Vagina (tissue), 2 donors: ENCODE results near the gene ANKRD49. TPM values are rescaled to one million over a fixed set of nuclear protein-coding genes. Genes with fewer than 3 reads are reported as not detected.

ENCODE experiments used
- DNase-seq, 2 donors: peaks; one replicate each; pipeline ENCODE4 v3.0.0-alpha.2; 2017; ENCODE audit errors: extremely low spot score in 2 of 2
- H3K27ac ChIP-seq: fragments of 200-600 bp; sonication (generic); one replicate; pipeline ENCODE4 v1.5.1; 2019
- H3K27me3 ChIP-seq: fragments of 200-600 bp; sonication (generic); one replicate; pipeline ENCODE4 v1.5.1; 2019
- H3K36me3 ChIP-seq, 2 donors: fragments of 200-600 bp; sonication (generic); one replicate each; pipeline ENCODE4 v1.5.1; 2017 to 2019
- H3K4me1 ChIP-seq: fragments of 200-600 bp; sonication (generic); one replicate; pipeline ENCODE4 v1.5.1; 2019
- H3K4me3 ChIP-seq, 2 donors: fragments of 200-600 bp; sonication (generic); 1 replicate in 1 of 2; 2 replicates in 1 of 2; pipeline ENCODE4 v1.5.1; 2016 to 2019
- H3K9me3 ChIP-seq: fragments of 200-600 bp; sonication (generic); one replicate; pipeline ENCODE4 v1.5.1; 2019
- POLR2A ChIP-seq, 2 donors: fragments of 450-650 bp; IDR thresholded peaks; one replicate each; pipeline ENCODE4 v1.6.1; 2017; ENCODE audit warnings: antibody characterized with exemption in 2 of 2, mild to moderate bottlenecking in 2 of 2, moderate library complexity in 2 of 2
- POLR2AphosphoS5 ChIP-seq, 2 donors: sonication (generic); formaldehyde crosslinking; IDR thresholded peaks; one replicate each; pipeline ENCODE4 v1.9.0; 2017; ENCODE audit warnings: antibody characterized with exemption in 2 of 2, mild to moderate bottlenecking in 2 of 2, low read depth in 1 of 2; ENCODE audit not compliant: insufficient read depth in 1 of 2
- intact Hi-C: fragments of 100-400 bp; cut with DNase I; formaldehyde crosslinking; loops from one replicate; pipeline ENCODE4 v1.15.1; 2023
- total RNA-seq: library from RNA; depleted of rRNA; stranded (reverse); fragments of >200 nt; gene quantifications from one replicate; pipeline ENCODE4 v1.2.3, GENCODE V29; 2016
- TF ChIP-seq, protein P1 (sequence below), 3 experiments: fragments of 450-650 bp in 2 of 3; fragments of 200-600 bp in 1 of 3; sonication (generic) in 1 of 3; IDR thresholded peaks; one replicate each; pipeline ENCODE4 v1.5.1; 2017 to 2019; ENCODE audit warnings: antibody characterized with exemption in 3 of 3, mild to moderate bottlenecking in 2 of 3, moderate library complexity in 2 of 3

ANKRD49 gene
- total RNA-seq, 1 donor from 2014 or later = 12.5 TPM

DNA sequence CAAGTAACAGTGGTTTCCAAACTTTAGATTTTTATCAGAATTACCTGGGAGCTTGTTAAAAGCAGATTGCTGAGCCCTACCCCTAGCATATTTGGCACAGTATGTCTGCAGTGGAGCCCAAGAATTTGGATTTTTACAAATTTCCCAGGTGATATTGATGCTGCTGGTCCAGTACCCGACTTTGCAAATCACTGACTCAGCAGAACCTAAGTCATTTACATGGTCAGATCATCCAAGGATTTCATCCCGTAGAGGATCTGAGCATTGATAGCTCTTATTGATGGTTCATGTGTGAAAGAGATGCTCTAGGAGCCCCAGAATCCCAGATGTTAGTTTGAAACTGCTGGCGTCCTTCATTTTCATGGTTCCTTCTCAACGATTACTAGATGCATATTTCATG lies 24.5 kb downstream of the ANKRD49 start:
- TF ChIP-seq, protein P1, sequence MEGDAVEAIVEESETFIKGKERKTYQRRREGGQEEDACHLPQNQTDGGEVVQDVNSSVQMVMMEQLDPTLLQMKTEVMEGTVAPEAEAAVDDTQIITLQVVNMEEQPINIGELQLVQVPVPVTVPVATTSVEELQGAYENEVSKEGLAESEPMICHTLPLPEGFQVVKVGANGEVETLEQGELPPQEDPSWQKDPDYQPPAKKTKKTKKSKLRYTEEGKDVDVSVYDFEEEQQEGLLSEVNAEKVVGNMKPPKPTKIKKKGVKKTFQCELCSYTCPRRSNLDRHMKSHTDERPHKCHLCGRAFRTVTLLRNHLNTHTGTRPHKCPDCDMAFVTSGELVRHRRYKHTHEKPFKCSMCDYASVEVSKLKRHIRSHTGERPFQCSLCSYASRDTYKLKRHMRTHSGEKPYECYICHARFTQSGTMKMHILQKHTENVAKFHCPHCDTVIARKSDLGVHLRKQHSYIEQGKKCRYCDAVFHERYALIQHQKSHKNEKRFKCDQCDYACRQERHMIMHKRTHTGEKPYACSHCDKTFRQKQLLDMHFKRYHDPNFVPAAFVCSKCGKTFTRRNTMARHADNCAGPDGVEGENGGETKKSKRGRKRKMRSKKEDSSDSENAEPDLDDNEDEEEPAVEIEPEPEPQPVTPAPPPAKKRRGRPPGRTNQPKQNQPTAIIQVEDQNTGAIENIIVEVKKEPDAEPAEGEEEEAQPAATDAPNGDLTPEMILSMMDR (IDR thresholded peaks at IDR 0.05) = no peak
- TF ChIP-seq POLR2A (IDR thresholded peaks at IDR 0.05) = no peak
- TF ChIP-seq POLR2AphosphoS5 (IDR thresholded peaks at IDR 0.05; ENCODE audit: insufficient read depth in 1 of 2, low read depth in 1 of 2) = no peak
- Histone ChIP-seq H3K36me3 (no peaks in the 10 kb centered on the region), H3K27ac (no peak overlapping the region), H3K4me3 (no peak overlapping the region), H3K27me3 (no peaks in the 10 kb centered on the region), H3K4me1 (no peaks in the 10 kb centered on the region), H3K9me3 (no peaks in the 10 kb centered on the region)
- intact Hi-C loops = loop anchor here (10.0 kb wide), 1 partner anchor 67 kb away; no protein-coding TSS in a partner anchor
- DNase-seq = no peak

DNA sequence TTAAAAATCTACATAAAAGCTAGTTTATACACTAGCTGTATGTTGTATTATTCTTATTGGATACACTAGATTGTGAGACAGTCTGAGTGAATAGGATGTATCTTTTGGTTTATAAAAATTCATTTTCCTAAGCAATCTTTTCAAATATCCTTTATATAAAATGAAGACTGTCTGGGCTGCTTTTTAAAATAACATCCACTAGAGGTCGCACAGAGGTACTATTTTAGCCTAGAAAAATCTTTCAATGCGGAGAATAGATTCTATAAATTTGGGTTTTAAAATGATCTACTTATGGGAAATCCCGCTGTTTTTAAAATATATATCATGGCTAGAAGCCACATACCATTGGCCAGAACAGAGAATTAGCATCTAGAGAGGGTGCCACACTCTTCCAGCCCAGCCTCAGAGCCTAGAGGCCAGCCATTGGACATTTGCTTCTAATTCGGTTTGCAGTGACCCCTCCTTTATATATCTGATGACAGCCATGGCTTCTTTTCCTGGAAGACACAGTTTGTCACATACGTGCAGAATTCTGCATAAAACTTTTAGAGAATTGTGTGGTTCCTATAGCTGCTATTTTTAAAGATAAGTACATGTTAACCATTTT lies 25.8 kb downstream of the ANKRD49 start:
- no peaks in the 10 kb centered on the region for H3K27me3 ChIP-seq
- no peak for DNase-seq
- H3K4me1 ChIP-seq = no peaks in the 10 kb centered on the region
- TF ChIP-seq, protein P1 (IDR thresholded peaks at IDR 0.05) = peak in 2 of 3 experiments; percentile 37 to 62
- peak in 1 of 2 donors; percentile 31 for TF ChIP-seq POLR2AphosphoS5 (IDR thresholded peaks at IDR 0.05; ENCODE audit: insufficient read depth in 1 of 2, low read depth in 1 of 2)
- no peak for TF ChIP-seq POLR2A (IDR thresholded peaks at IDR 0.05)
- no peak overlapping the region for H3K4me3 ChIP-seq
- no peaks in the 10 kb centered on the region for H3K9me3 ChIP-seq
- intact Hi-C loops = loop anchor here (10.0 kb wide), 1 partner anchor 65 kb away; no protein-coding TSS in a partner anchor
- no peak overlapping the region for H3K27ac ChIP-seq
- H3K36me3 ChIP-seq = no peaks in the 10 kb centered on the region

DNA sequence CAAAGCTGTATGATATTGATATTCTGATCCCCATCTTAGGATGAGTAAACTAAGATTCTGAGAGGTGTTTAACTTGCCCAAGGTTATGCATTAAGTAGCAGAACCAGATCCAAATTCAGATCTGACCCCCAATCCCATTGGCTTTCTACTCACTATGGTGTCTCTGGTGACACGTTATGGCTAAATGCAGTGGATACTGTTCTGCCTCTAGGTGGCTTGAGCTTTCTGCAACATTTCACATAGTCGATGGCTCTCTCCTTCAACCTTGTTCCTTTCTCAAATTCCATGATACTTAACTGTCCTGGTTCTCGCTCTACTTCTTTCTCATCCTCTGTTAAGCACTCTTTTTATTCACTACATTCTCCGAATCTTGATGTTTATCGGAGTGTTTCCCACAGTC lies 27.9 kb downstream of the ANKRD49 start:
- Histone ChIP-seq H3K27ac (no peak overlapping the region), H3K4me3 (no peak overlapping the region), H3K36me3 (no peaks in the 10 kb centered on the region), H3K27me3 (no peaks in the 10 kb centered on the region), H3K4me1 (no peaks in the 10 kb centered on the region), H3K9me3 (no peaks in the 10 kb centered on the region)
- TF ChIP-seq, protein P1 (IDR thresholded peaks at IDR 0.05) = no peak
- no peak for TF ChIP-seq POLR2AphosphoS5 (IDR thresholded peaks at IDR 0.05; ENCODE audit: insufficient read depth in 1 of 2, low read depth in 1 of 2)
- no peak for TF ChIP-seq POLR2A (IDR thresholded peaks at IDR 0.05)
- no peak for DNase-seq
- intact Hi-C loops = no loop called here

DNA sequence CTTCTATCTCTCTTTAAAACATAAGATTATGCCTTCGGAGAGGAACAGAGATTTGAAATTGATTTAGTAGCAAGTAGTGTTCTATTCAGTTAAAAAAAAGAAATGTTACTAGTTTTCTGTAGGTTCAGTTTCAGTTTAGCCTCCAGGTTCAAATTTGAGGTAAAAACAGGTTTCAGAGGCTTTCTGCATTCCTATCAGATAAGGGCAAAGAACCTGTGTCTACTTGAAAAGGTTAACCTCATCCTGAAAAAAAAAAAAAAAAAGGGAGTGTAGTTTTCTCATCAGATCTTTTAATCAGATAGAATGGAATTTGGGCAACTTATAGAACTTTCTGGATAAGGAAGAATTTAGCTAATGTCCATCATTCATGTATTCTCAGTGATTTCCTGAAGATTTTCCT lies 30.6 kb downstream of the ANKRD49 start:
- DNase-seq = no peak
- Histone ChIP-seq H3K4me1 (no peaks in the 10 kb centered on the region), H3K27me3 (no peaks in the 10 kb centered on the region), H3K4me3 (no peak overlapping the region), H3K36me3 (no peaks in the 10 kb centered on the region), H3K9me3 (no peaks in the 10 kb centered on the region), H3K27ac (no peak overlapping the region)
- TF ChIP-seq POLR2AphosphoS5 (IDR thresholded peaks at IDR 0.05; ENCODE audit: insufficient read depth in 1 of 2, low read depth in 1 of 2) (no peak), POLR2A (IDR thresholded peaks at IDR 0.05) (no peak)
- TF ChIP-seq, protein P1 (IDR thresholded peaks at IDR 0.05) = no peak
- intact Hi-C loops = no loop called here

DNA sequence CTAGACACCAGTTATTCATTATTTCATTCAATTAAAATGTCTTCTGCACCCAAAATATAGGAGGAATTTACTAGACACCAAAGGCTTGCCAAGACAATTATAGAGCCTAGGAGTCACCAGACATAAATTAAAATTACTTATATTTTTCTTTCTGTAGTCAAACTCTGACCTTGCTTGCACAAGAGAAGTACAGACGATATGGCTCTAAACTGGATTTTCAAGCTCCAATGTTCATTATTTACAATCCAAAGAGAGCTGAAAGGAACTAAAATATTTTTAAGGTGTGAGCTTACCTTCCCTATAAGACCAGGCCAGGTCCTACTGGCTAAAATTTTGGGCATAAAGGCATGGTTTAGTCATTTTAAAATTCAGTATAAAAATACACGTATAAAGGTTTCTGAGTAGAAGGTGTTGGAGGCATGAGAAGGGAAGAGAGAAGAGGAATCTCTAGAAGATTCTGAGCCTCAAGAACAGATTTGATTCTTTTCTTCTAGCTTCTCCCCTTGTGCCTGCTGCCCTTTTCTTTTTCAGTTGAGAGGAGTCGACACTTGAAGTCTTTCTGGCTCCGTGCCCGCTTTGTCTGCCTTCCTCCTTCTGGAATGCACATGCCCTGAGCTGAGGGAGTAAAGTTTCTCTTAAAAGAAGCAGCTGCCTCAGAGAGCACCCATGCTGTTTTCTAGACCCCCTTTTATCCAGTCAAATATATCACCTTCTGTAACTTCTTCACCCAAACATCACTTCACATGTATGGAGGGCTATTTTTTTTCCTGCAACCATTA lies 32.0 kb downstream of the ANKRD49 start:
- no peak overlapping the region for H3K4me3 ChIP-seq
- no peaks in the 10 kb centered on the region for H3K27me3 ChIP-seq
- H3K9me3 ChIP-seq = no peaks in the 10 kb centered on the region
- no peak overlapping the region for H3K27ac ChIP-seq
- TF ChIP-seq POLR2AphosphoS5 (IDR thresholded peaks at IDR 0.05; ENCODE audit: insufficient read depth in 1 of 2, low read depth in 1 of 2) = no peak
- TF ChIP-seq POLR2A (IDR thresholded peaks at IDR 0.05) = no peak
- TF ChIP-seq, protein P1 (IDR thresholded peaks at IDR 0.05) = no peak
- DNase-seq = no peak
- intact Hi-C loops = no loop called here
- H3K36me3 ChIP-seq = no peaks in the 10 kb centered on the region
- no peaks in the 10 kb centered on the region for H3K4me1 ChIP-seq
